HepG2 (cell line): ENCODE measurements around the gene GPR183. TPM values are rescaled to one million over a fixed set of nuclear protein-coding genes. Genes with fewer than 3 reads are reported as not detected.

Source experiments
- ATAC-seq: fragments of 200-7000 bp; cut with Tn5 transposase; 3 replicates; pipeline ENCODE4 v1.9.1; 2020; ENCODE audit warnings: mild to moderate bottlenecking, moderate library complexity
- BruUV-seq: library from RNA; stranded (reverse); fragments of 400-500 nt; replicated peaks from 2 replicates; lab custom pipeline; 2021; lab: Mats Ljungman, UMichigan
- CTCF ChIA-PET: fragments of 300-600 bp; formaldehyde crosslinking; extraction: SDS; loops from one replicate; lab custom pipeline; 2021; ENCODE audit warnings: low total read pairs, inconsistent platforms, low intra/inter-chr PET ratio; lab: Yijun Ruan, JAX
- POLR2A ChIA-PET: fragments of 350-600 bp; sonication (Branson Sonifier 250); formaldehyde crosslinking; loops from one replicate; lab custom pipeline; 2020; ENCODE audit warnings: antibody characterized with exemption, inconsistent platforms; lab: Yijun Ruan, JAX
- DNase-seq: peaks from one replicate; pipeline ENCODE4 v3.0.0-alpha.2; 2015; ENCODE audit warnings: low spot score
- FAIRE-seq: peaks from 3 replicates; lab custom pipeline; 2011; peaks lifted over from hg19 to GRCh38; lab: Jason Lieb, UNC
- H2AFZ ChIP-seq: one replicate; pipeline ENCODE4 v1.6.1; 2011; ENCODE audit warnings: low read length, inconsistent platforms
- H3K27ac ChIP-seq: fragments of 300-600 bp; 3 replicates; pipeline ENCODE4 v1.8.0; 2011; ENCODE audit warnings: mixed run types, mild to moderate bottlenecking, mixed read lengths, low read length, inconsistent platforms; ENCODE audit not compliant: insufficient read depth; ENCODE audit errors: extremely low read length
- H3K27me3 ChIP-seq, 2 experiments: fragments of 200-600 bp in 1 of 2; 2 replicates in 1 of 2; 3 replicates in 1 of 2; pipeline versions ENCODE4 v1.6.0 to v1.8.0; 2011; ENCODE audit warnings: low read length in 2 of 2, mild to moderate bottlenecking in 2 of 2, moderate library complexity in 2 of 2, inconsistent platforms in 1 of 2; ENCODE audit not compliant: insufficient read depth in 2 of 2, control insufficient read depth in 1 of 2
- H3K36me3 ChIP-seq, 2 experiments: fragments of 200-600 bp in 1 of 2; replicated peaks in 1 of 2; 2 replicates in 1 of 2; 3 replicates in 1 of 2; pipeline versions ENCODE4 v1.5.1 to v1.8.0; 2011; ENCODE audit warnings: low read length in 2 of 2, inconsistent platforms in 1 of 2; ENCODE audit not compliant: insufficient read depth in 2 of 2, control insufficient read depth in 1 of 2
- H3K4me1 ChIP-seq: 2 replicates; pipeline ENCODE4 v1.5.1; 2012; ENCODE audit warnings: low read length, inconsistent platforms; ENCODE audit not compliant: insufficient read depth
- H3K4me2 ChIP-seq: 2 replicates; pipeline ENCODE4 v1.6.0; 2011; ENCODE audit warnings: low read depth, low read length, inconsistent platforms
- H3K4me3 ChIP-seq, 3 experiments: fragments of 200-600 bp in 1 of 3; sonication (generic), shearing (Covaris generic) in 1 of 3; replicated peaks in 1 of 3; 2 replicates each; pipeline ENCODE4 v1.5.1; 2011 to 2016; ENCODE audit warnings: low read length in 3 of 3, inconsistent platforms in 2 of 3, low read depth in 2 of 3, mild to moderate bottlenecking in 2 of 3, control low read depth in 1 of 3, mixed read lengths in 1 of 3; ENCODE audit not compliant: insufficient read depth in 1 of 3
- H3K79me2 ChIP-seq: one replicate; pipeline ENCODE4 v1.6.1; 2011; ENCODE audit warnings: low read length, inconsistent platforms; ENCODE audit not compliant: insufficient read depth
- H3K9ac ChIP-seq: 2 replicates; pipeline ENCODE4 v1.6.0; 2011; ENCODE audit warnings: mild to moderate bottlenecking, low read depth, low read length, inconsistent platforms; ENCODE audit not compliant: insufficient read depth
- H3K9me3 ChIP-seq: 2 replicates; pipeline ENCODE4 v1.5.1; 2012; ENCODE audit warnings: mild to moderate bottlenecking, low read length
- H4K20me1 ChIP-seq: 2 replicates; pipeline ENCODE4 v1.6.0; 2011; ENCODE audit warnings: inconsistent platforms, mild to moderate bottlenecking, low read length, moderate library complexity; ENCODE audit not compliant: insufficient read depth
- MYPOP ChIP-seq: sonication (generic); formaldehyde crosslinking; IDR thresholded peaks from 2 replicates; pipeline ENCODE4 v1.8.1; 2023; ENCODE audit warnings: mild to moderate bottlenecking, moderate library complexity, missing genetic modification reagents
- RELA ChIP-seq: sonication (generic); formaldehyde crosslinking; IDR thresholded peaks from 2 replicates; pipeline ENCODE4 v1.4.0; 2020; ENCODE audit warnings: missing genetic modification reagents
- REST ChIP-seq, 2 experiments: IDR thresholded peaks; 2 replicates each; pipeline ENCODE4 v1.6.1; 2011 to 2012; ENCODE audit warnings: low read length in 2 of 2, borderline replicate concordance in 1 of 2, low read depth in 1 of 2, mild to moderate bottlenecking in 1 of 2, moderate library complexity in 1 of 2
- ZNF713 ChIP-seq: sonication (generic); formaldehyde crosslinking; IDR thresholded peaks from 2 replicates; pipeline ENCODE4 v1.4.0; 2020; ENCODE audit warnings: mild to moderate bottlenecking, missing genetic modification reagents
- WGBS: methylation state at CpG from one replicate; pipeline ENCODE4 v1.1.6; 2017; ENCODE audit warnings: low lambda C conversion rate; 5-methylcytosine and 5-hydroxymethylcytosine counted together
- in situ Hi-C: cut with HindIII; loops from 2 replicates; pipeline ENCODE4 v1.10.0; 2017; ENCODE audit warnings: low pct_unique_long_range_greater_than_20kb; ENCODE audit not compliant: extremely low pct_ligation_motif_present
- intact Hi-C: fragments of 100-400 bp; cut with micrococcal nuclease; formaldehyde crosslinking; loops from one replicate; pipeline ENCODE4 v1.10.0; 2022; ENCODE audit not compliant: unreplicated experiment
- polyA plus RNA-seq, 8 experiments: library from polyadenylated mRNA; depleted of rRNA in 3 of 8; stranded (reverse) in 7 of 8; unstranded in 1 of 8; fragments of >200 nt; fragmentation: Illumina TruSeq in 4 of 8; extraction: Trizol in 4 of 8; gene quantifications; 2 replicates each; pipeline versions ENCODE4 v1.2.1 to v1.2.3, GENCODE V29; 2011 to 2016; ENCODE audit warnings: low read depth in 4 of 8, missing spikeins in 1 of 8, mixed read lengths in 1 of 8; ENCODE audit not compliant: insufficient read depth in 1 of 8
- total RNA-seq, 5 experiments: library from RNA; depleted of rRNA; stranded (reverse); fragments of >200 nt; fragmentation: Illumina TruSeq; extraction: Trizol; gene quantifications; 2 replicates each; pipeline ENCODE4 v1.2.3, GENCODE V29; 2016; ENCODE audit warnings: low read depth in 1 of 5

The GPR183 gene
- total and polyA plus RNA-seq, 2 of the 13 experiments (the other 11 are each of a cell fraction or from before 2014, with no cell fraction given), result not detected

- TF ChIP-seq MYPOP (CRISPR knock-in tag) (no peak), RELA (no peak), REST (IDR thresholded peaks at IDR 0.05; ENCODE audit: borderline replicate concordance in 1 of 2, low read depth in 1 of 2, low read length in 2 of 2) (no peak)
- TF ChIP-seq, all 625 proteins: peak for 0
Measured at GRCh38 chr13:99315186-99315585, 8.0 kb upstream of the GPR183 start (continued).

- BruUV-seq, result no TSS peak
- POLR2A ChIA-PET, result no interaction called here
- TF ChIP-seq ZNF713 (CRISPR knock-in tag), result no peak
- Histone ChIP-seq H3K9me3 (no peaks in the 10 kb centered on the region), H3K4me1 (no peaks in the 10 kb centered on the region), H3K4me2 (no peak overlapping the region), H3K27ac (no peak overlapping the region), H3K27me3 (no peaks in the 10 kb centered on the region), H3K4me3 (no peak overlapping the region), H4K20me1 (no peaks in the 10 kb centered on the region), H3K9ac (no peak overlapping the region), H3K36me3 (peaks cover 0 to 21% of the 10 kb centered on the region in 2 experiments; a peak in 4 of 5 replicates), H2AFZ (no peak overlapping the region), H3K79me2 (no peaks in the 10 kb centered on the region)
- CTCF ChIA-PET, result no interaction called here
- WGBS, result 98% methylated on average over 10 of the region's 10 CpGs
- in situ Hi-C loops (no loop called here), intact Hi-C loops (no loop called here)
- FAIRE-seq (no peak), DNase-seq (no peak), ATAC-seq (no peak)
Measured at GRCh38 chr13:99314640-99315176, 7.5 kb upstream of the GPR183 start.
